IMR-90 (cell line): ENCODE data around the gene CYB561D2.

Experiments
- BHLHE40 ChIP-seq: fragments of 150-350 bp; IDR thresholded peaks from 2 replicates; pipeline ENCODE4 v1.6.1; 2016; ENCODE audit warnings: mild to moderate bottlenecking, low read depth, low read length
- CEBPB ChIP-seq: IDR thresholded peaks from 2 replicates; pipeline ENCODE4 v1.6.1; 2012; ENCODE audit warnings: low read depth, low read length, improper control_type of control experiment
- CHD1 ChIP-seq: IDR thresholded peaks from 2 replicates; pipeline ENCODE4 v1.6.1; 2012; ENCODE audit warnings: low read depth, low read length, improper control_type of control experiment
- CTCF ChIP-seq: conservative IDR thresholded peaks from 2 replicates; pipeline ENCODE4 v1.5.1; 2012; ENCODE audit warnings: mild to moderate bottlenecking, low read depth, low read length, improper control_type of control experiment
- ELK1 ChIP-seq: fragments of 150-350 bp; IDR thresholded peaks from 2 replicates; pipeline ENCODE4 v1.6.1; 2016; ENCODE audit warnings: low read depth, mild to moderate bottlenecking, low read length, moderate library complexity, borderline replicate concordance
- MAFK ChIP-seq: IDR thresholded peaks from 2 replicates; pipeline ENCODE4 v1.6.1; 2012; ENCODE audit warnings: low read depth, low read length, improper control_type of control experiment
- MAZ ChIP-seq: IDR thresholded peaks from 2 replicates; pipeline ENCODE4 v1.6.1; 2012; ENCODE audit warnings: low read depth, mild to moderate bottlenecking, low read length, improper control_type of control experiment, moderate library complexity, borderline replicate concordance
- MXI1 ChIP-seq: IDR thresholded peaks from 2 replicates; pipeline ENCODE4 v1.6.1; 2012; ENCODE audit warnings: low read depth, mild to moderate bottlenecking, low read length, moderate library complexity, borderline replicate concordance
- POLR2A ChIP-seq: IDR thresholded peaks from 2 replicates; pipeline ENCODE4 v1.6.1; 2012; ENCODE audit warnings: mild to moderate bottlenecking, low read depth, low read length
- RFX5 ChIP-seq: IDR thresholded peaks from 2 replicates; pipeline ENCODE4 v1.8.0; 2012; ENCODE audit warnings: low read depth, mild to moderate bottlenecking, low read length, moderate library complexity
- SMC3 ChIP-seq: fragments of 150-350 bp; IDR thresholded peaks from 2 replicates; pipeline ENCODE4 v1.6.1; 2016; ENCODE audit warnings: low read depth, mild to moderate bottlenecking, antibody characterized with exemption, low read length, moderate library complexity
- USF2 ChIP-seq: fragments of 150-350 bp; IDR thresholded peaks from 2 replicates; pipeline ENCODE4 v1.6.1; 2017; ENCODE audit warnings: mild to moderate bottlenecking, antibody characterized with exemption, low read length, low read depth

- TF ChIP-seq CTCF (no peak), POLR2A (no peak), RFX5 (no peak), CEBPB (no peak), CHD1 (no peak), MAFK (no peak), MAZ (no peak), MXI1 (no peak), BHLHE40 (no peak), SMC3 (no peak), USF2 (no peak), ELK1 (no peak)
These were observed 28.1 kb upstream of the CYB561D2 start, which contains the start of gene HYAL2 for GRCh38 chr3:50322386-50323091.
